ENCODE measurements around the gene RFX5. TPM values are rescaled to one million over a fixed set of nuclear protein-coding genes. Genes with fewer than 3 reads are reported as not detected.

Gene RFX5
- total and polyA plus RNA-seq, 9 of the 15 experiments (the other 6 are each of a cell fraction or from before 2014, with no cell fraction given): 3.8 to 48.2 (median 32.2) TPM

DNA sequence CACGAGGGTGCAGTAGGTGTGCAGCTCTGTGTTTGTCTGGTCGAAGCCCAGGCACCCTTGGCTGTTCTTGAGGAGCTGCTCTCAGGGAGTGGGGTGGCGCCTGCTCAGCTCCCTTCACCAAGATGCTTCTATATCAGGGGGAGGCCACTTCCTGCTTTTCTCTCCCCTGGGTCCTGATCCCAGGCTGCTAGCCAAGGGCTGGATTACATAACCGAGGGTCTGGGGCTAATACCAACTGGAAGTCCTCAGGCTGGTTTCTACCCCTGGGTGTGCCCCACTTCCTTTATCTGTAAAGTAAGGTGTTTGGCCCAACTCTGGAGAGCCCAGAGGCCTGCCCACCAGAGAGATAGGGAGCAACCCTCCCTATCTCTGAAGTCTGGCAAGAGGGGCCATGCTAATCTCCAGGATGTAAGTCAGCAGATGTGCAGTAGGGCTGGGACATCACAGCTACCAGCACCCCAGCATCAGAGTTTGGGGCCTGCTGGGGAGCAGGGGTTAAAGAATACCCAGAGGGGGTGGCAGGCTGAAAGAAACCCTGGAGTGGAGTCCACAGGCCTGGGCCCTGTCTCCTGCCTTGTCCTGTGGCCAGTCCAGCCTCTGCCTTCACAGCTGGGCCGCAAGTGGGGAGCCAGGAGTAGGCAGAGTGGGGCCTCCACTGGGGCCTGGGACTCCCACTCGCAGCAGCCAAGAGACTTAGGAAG lies 23.3 kb upstream of the RFX5 start (continued):
- TF ChIP-seq, protein P1, sequence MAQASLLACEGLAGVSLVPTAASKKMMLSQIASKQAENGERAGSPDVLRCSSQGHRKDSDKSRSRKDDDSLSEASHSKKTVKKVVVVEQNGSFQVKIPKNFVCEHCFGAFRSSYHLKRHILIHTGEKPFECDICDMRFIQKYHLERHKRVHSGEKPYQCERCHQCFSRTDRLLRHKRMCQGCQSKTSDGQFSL (CRISPR knock-in tag; IDR thresholded peaks at IDR 0.05): no peak
- TF ChIP-seq, protein P1 (tag; IDR thresholded peaks at IDR 0.05): 0 out of 4 replicates have a peak, but pooled peaks of 1 of the 2 experiments have one; percentile 30
- TF ChIP-seq, protein P2, sequence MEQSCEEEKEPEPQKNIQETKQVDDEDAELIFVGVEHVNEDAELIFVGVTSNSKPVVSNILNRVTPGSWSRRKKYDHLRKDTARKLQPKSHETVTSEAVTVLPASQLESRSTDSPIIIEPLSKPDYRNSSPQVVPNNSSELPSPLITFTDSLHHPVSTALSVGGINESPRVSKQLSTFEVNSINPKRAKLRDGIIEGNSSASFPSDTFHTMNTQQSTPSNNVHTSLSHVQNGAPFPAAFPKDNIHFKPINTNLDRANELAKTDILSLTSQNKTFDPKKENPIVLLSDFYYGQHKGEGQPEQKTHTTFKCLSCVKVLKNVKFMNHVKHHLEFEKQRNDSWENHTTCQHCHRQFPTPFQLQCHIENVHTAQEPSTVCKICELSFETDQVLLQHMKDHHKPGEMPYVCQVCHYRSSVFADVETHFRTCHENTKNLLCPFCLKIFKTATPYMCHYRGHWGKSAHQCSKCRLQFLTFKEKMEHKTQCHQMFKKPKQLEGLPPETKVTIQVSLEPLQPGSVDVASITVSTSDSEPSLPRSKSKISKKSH (CRISPR knock-in tag; IDR thresholded peaks at IDR 0.05): no peak
- no peak for TF ChIP-seq U2AF1 (optimal IDR thresholded peaks at IDR 0.05; ENCODE audit: low read depth, low read length)
- TF ChIP-seq RBM25 (IDR thresholded peaks at IDR 0.05; ENCODE audit: low read depth, low read length, severe bottlenecking): no peak
- no peak for TF ChIP-seq ELF4 (CRISPR knock-in tag; IDR thresholded peaks at IDR 0.05)
- TF ChIP-seq, protein P3, sequence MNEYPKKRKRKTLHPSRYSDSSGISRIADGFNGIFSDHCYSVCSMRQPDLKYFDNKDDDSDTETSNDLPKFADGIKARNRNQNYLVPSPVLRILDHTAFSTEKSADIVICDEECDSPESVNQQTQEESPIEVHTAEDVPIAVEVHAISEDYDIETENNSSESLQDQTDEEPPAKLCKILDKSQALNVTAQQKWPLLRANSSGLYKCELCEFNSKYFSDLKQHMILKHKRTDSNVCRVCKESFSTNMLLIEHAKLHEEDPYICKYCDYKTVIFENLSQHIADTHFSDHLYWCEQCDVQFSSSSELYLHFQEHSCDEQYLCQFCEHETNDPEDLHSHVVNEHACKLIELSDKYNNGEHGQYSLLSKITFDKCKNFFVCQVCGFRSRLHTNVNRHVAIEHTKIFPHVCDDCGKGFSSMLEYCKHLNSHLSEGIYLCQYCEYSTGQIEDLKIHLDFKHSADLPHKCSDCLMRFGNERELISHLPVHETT (CRISPR knock-in tag; conservative IDR thresholded peaks at IDR 0.05 in 1 of 2, IDR thresholded peaks at IDR 0.05 in 1 of 2): no peak
- TF ChIP-seq, protein P4, sequence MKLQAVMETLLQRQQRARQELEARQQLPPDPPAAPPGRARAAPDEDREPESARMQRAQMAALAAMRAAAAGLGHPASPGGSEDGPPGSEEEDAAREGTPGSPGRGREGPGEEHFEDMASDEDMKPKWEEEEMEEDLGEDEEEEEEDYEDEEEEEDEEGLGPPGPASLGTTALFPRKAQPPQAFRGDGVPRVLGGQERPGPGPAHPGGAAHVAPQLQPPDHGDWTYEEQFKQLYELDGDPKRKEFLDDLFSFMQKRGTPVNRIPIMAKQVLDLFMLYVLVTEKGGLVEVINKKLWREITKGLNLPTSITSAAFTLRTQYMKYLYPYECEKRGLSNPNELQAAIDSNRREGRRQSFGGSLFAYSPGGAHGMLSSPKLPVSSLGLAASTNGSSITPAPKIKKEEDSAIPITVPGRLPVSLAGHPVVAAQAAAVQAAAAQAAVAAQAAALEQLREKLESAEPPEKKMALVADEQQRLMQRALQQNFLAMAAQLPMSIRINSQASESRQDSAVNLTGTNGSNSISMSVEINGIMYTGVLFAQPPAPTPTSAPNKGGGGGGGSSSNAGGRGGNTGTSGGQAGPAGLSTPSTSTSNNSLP (IDR thresholded peaks at IDR 0.05; ENCODE audit: borderline replicate concordance, low read depth, low read length): no peak
- no peak for TF ChIP-seq ZNF431 (CRISPR knock-in tag; IDR thresholded peaks at IDR 0.05)
- no peak for TF ChIP-seq ZBED1 (IDR thresholded peaks at IDR 0.05)
- TF ChIP-seq ZBTB7A (IDR thresholded peaks at IDR 0.05; ENCODE audit: borderline replicate concordance, control insufficient read depth, low read depth, low read length): 0 out of 2 replicates have a peak, but pooled peaks have one; percentile 17
- TF ChIP-seq MXI1 (IDR thresholded peaks at IDR 0.05; ENCODE audit: low read depth, low read length): no peak
- no peak for TF ChIP-seq TRIM24 (IDR thresholded peaks at IDR 0.05)
- no peak for TF ChIP-seq POLR2B (IDR thresholded peaks at IDR 0.05; ENCODE audit: low read depth, partially characterized antibody)
- TF ChIP-seq CBFB (CRISPR knock-in tag; IDR thresholded peaks at IDR 0.05): no peak
- TF ChIP-seq ZBTB1 (CRISPR knock-in tag; IDR thresholded peaks at IDR 0.05; ENCODE audit: borderline replicate concordance, low read depth): no peak
- TF ChIP-seq POLR2AphosphoS5 (IDR thresholded peaks at IDR 0.05; ENCODE audit: control insufficient read depth, insufficient read depth, low read depth, low read length): peak; percentile 36; the same call in 1 of the 2 replicates
- peak; percentile 65 for TF ChIP-seq ARID1B (IDR thresholded peaks at IDR 0.05)
- 0 out of 2 replicates have a peak, but pooled peaks have one; percentile 56 for TF ChIP-seq ETV5 (CRISPR knock-in tag; IDR thresholded peaks at IDR 0.05; ENCODE audit: low read depth)
- peak; percentile 35; the same call in 1 of the 2 replicates for TF ChIP-seq TAL1 (IDR thresholded peaks at IDR 0.05)
- 0 out of 2 replicates have a peak, but pooled peaks have one; percentile 21 for TF ChIP-seq POLR2G (IDR thresholded peaks at IDR 0.05; ENCODE audit: low read depth, low read length)

Data from K562 (cell line).